ENCODE measurements around the gene WNT9A. TPM values are rescaled to one million over a fixed set of nuclear protein-coding genes. Genes with fewer than 3 reads are reported as not detected.

Gene WNT9A
- polyA plus RNA-seq, 1 donor from 2014 or later = 0.57 TPM

DNA sequence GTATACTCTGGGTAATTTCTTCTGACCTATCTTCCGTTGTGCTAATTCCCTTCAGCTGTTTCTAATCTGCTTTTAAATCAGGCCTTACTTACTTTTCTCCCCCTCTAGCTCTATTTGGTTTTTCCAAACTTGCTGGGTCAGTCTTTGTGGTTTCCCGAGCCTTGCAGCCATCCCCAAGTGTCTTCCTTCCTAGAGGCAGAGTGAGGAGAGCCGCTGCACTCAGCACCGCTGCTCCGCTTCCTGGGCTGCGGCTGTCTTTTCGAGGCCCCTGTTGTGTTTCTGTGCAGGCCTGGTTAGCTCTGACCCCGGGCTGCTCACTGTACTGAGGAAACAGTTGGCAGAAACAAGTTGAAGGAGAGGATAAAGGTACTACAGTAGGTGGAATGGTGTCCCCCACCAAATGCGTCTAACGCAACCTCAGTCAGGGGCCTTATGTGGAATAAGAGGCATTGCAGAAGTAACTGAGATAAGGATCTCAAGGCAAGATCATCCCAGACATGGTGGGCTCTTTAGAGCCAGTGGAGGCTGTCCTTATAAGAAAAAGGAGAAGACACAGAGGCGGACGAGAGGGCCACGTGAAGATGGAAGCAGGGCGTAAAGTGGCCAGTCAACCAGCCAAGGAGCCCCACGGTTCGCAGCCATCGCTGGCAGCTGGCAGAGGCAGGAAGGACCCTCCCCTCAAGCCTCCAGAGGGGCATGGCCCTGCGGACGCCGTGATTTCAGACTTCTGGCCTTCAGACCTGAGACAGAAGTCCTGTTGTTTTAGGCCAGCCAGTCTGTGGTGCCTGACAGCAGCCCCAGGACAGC lies 10.5 kb downstream of the WNT9A start:
- H2AFZ ChIP-seq (ENCODE audit: low read depth, low read length) = no peak overlapping the region

DNA sequence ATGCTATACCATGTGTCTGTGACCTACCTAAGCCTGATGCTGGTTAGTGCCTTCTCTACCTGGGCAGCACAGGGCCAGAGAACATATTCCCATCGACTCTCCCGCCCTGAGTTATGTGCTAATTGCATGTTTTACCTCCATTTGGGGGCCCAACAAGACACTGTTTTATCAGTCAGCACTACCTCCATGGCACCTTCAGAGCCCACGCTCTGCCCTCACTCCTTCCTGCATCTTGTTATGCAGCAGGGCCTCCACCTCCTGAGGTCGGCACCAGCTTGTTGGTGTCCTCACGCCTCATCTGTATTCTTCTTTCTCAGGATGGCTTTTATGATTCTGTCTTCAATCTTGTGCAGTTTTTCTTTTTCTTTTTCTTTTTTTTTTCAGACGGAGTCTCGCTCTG lies 11.9 kb downstream of the WNT9A start:
- H3K79me2 ChIP-seq (replicated peaks; ENCODE audit: insufficient read depth, low read length) = no peaks in the 10 kb centered on the region
- no peaks in the 10 kb centered on the region for H3K36me3 ChIP-seq (ENCODE audit: insufficient read depth, low read length)
- H3K9ac ChIP-seq (ENCODE audit: low read length) = no peak overlapping the region
- no peak overlapping the region for H2AFZ ChIP-seq (ENCODE audit: low read depth, low read length)
- no peak overlapping the region for H3K4me2 ChIP-seq (ENCODE audit: low read length)
- no peak overlapping the region for H3K4me3 ChIP-seq (ENCODE audit: low read length)
- H3K9me3 ChIP-seq (ENCODE audit: low read length) = no peaks in the 10 kb centered on the region
- no peaks in the 10 kb centered on the region for H3K27me3 ChIP-seq (ENCODE audit: insufficient read depth, low read depth, low read length)
- H3K27ac ChIP-seq (ENCODE audit: low read length) = no peak overlapping the region
- no peaks in the 10 kb centered on the region for H3K9me2 ChIP-seq (ENCODE audit: insufficient read depth, low read length)
- no peaks in the 10 kb centered on the region for H3F3A ChIP-seq (ENCODE audit: insufficient read depth, low read length, poor library complexity, severe bottlenecking)
- no peaks in the 10 kb centered on the region for H4K20me1 ChIP-seq (ENCODE audit: insufficient read depth)
- no peak for TF ChIP-seq POLR2AphosphoS5 (IDR thresholded peaks at IDR 0.05)
- no peak for TF ChIP-seq REST (IDR thresholded peaks at IDR 0.05; ENCODE audit: borderline replicate concordance)
- no peak for TF ChIP-seq EZH2 (IDR thresholded peaks at IDR 0.05; ENCODE audit: borderline replicate concordance, insufficient read depth, low read length, poor library complexity, severe bottlenecking)
- TF ChIP-seq TAF1 (IDR thresholded peaks at IDR 0.05; ENCODE audit: low read depth) = no peak
- TF ChIP-seq SMC3 (conservative IDR thresholded peaks at IDR 0.05; ENCODE audit: poor library complexity) = no peak
- no peak for TF ChIP-seq EP300 (conservative IDR thresholded peaks at IDR 0.05; ENCODE audit: poor library complexity, severe bottlenecking)
- no peak for TF ChIP-seq MXI1 (conservative IDR thresholded peaks at IDR 0.05; ENCODE audit: poor library complexity, severe bottlenecking)
- no peak for TF ChIP-seq RAD21 (conservative IDR thresholded peaks at IDR 0.05)

More for the DNA sequence above, 10.5 kb downstream of the WNT9A start:
- H3K4me2 ChIP-seq (ENCODE audit: low read length) = no peak overlapping the region
- no peak overlapping the region for H3K9ac ChIP-seq (ENCODE audit: low read length)
- no peak overlapping the region for H3K4me3 ChIP-seq (ENCODE audit: low read length)
- H3K27me3 ChIP-seq (ENCODE audit: insufficient read depth, low read depth, low read length) = no peaks in the 10 kb centered on the region
- H3K9me3 ChIP-seq (ENCODE audit: low read length) = no peaks in the 10 kb centered on the region
- no peaks in the 10 kb centered on the region for H4K20me1 ChIP-seq (ENCODE audit: insufficient read depth)
- H3K27ac ChIP-seq (ENCODE audit: low read length) = no peak overlapping the region
- H3K9me2 ChIP-seq (ENCODE audit: insufficient read depth, low read length) = no peaks in the 10 kb centered on the region
- TF ChIP-seq EZH2 (IDR thresholded peaks at IDR 0.05; ENCODE audit: borderline replicate concordance, insufficient read depth, low read length, poor library complexity, severe bottlenecking) = no peak
- no peak for TF ChIP-seq SMC3 (conservative IDR thresholded peaks at IDR 0.05; ENCODE audit: poor library complexity)
- TF ChIP-seq, protein P1, sequence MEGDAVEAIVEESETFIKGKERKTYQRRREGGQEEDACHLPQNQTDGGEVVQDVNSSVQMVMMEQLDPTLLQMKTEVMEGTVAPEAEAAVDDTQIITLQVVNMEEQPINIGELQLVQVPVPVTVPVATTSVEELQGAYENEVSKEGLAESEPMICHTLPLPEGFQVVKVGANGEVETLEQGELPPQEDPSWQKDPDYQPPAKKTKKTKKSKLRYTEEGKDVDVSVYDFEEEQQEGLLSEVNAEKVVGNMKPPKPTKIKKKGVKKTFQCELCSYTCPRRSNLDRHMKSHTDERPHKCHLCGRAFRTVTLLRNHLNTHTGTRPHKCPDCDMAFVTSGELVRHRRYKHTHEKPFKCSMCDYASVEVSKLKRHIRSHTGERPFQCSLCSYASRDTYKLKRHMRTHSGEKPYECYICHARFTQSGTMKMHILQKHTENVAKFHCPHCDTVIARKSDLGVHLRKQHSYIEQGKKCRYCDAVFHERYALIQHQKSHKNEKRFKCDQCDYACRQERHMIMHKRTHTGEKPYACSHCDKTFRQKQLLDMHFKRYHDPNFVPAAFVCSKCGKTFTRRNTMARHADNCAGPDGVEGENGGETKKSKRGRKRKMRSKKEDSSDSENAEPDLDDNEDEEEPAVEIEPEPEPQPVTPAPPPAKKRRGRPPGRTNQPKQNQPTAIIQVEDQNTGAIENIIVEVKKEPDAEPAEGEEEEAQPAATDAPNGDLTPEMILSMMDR (IDR thresholded peaks at IDR 0.05; ENCODE audit: poor library complexity, severe bottlenecking) = no peak
- no peak for TF ChIP-seq POLR2AphosphoS5 (IDR thresholded peaks at IDR 0.05)
- no peak for TF ChIP-seq RAD21 (conservative IDR thresholded peaks at IDR 0.05)
- TF ChIP-seq REST (IDR thresholded peaks at IDR 0.05; ENCODE audit: borderline replicate concordance) = no peak
- no peak for TF ChIP-seq MXI1 (conservative IDR thresholded peaks at IDR 0.05; ENCODE audit: poor library complexity, severe bottlenecking)
- TF ChIP-seq TAF1 (IDR thresholded peaks at IDR 0.05; ENCODE audit: low read depth) = no peak
- TF ChIP-seq EP300 (conservative IDR thresholded peaks at IDR 0.05; ENCODE audit: poor library complexity, severe bottlenecking) = no peak
- H3F3A ChIP-seq (ENCODE audit: insufficient read depth, low read length, poor library complexity, severe bottlenecking) = no peaks in the 10 kb centered on the region
- H3K36me3 ChIP-seq (ENCODE audit: insufficient read depth, low read length) = no peaks in the 10 kb centered on the region
- H3K79me2 ChIP-seq (replicated peaks; ENCODE audit: insufficient read depth, low read length) = no peaks in the 10 kb centered on the region

Data from neural cell (in vitro differentiated cells).